RWPE1 (cell line): ENCODE results near the gene LDHD.
A peak's percentile ranks its signal among the peaks of the same experiment; 100 is the strongest.

ENCODE experiments used
- CTCF ChIA-PET: fragments of 350-600 bp; sonication (Branson Sonifier 250); formaldehyde crosslinking; extraction: SDS; loops from one replicate; lab custom pipeline; 2021; lab: Yijun Ruan, JAX
- POLR2A ChIA-PET: fragments of 400-600 bp; formaldehyde crosslinking; extraction: SDS; loops from one replicate; lab custom pipeline; 2020; ENCODE audit warnings: antibody characterized with exemption; ENCODE audit not compliant: low non-redundant PET; lab: Yijun Ruan, JAX
- DNase-seq: peaks from one replicate; pipeline ENCODE4 v3.0.0; 2012; ENCODE audit warnings: low spot score
- H3K27ac ChIP-seq: fragments of 450-650 bp; 2 replicates; pipeline ENCODE4 v1.5.1; 2017
- CTCF ChIP-seq: fragments of 450-650 bp; conservative IDR thresholded peaks from 2 replicates; pipeline ENCODE4 v1.5.1; 2017; ENCODE audit warnings: low read depth, mild to moderate bottlenecking

Gene LDHD

GRCh38 chr16:75111514-75111940 lies 5.1 kb downstream of the LDHD start:
- ChIA-PET CTCF (interaction anchor here (0.6 to 6.7 kb wide), 16 partner anchors 13 to 214 kb away, joined by 3 to 71 read pairs (median 4); partner anchors contain the start of gene ZNRF1), POLR2A (interaction anchor here (0.6 to 1.2 kb wide), 2 partner anchors 113 kb away, joined by 3 read pairs; partner anchors contain the start of gene ZNRF1)
- H3K27ac ChIP-seq: peak overlapping the region; percentile 97
- no peak; the same call in 1 of the 2 replicates for TF ChIP-seq CTCF
- no peak for DNase-seq

- CTCF ChIA-PET: interaction anchor here (0.5 to 6.7 kb wide), 17 partner anchors 12 to 458 kb away, joined by 3 to 71 read pairs (median 5); partner anchors contain the start of genes WDR59 and ZNRF1
- TF ChIP-seq CTCF: peak; percentile 86
- peak overlapping the region; percentile 97 for H3K27ac ChIP-seq
- peak; percentile 76 for DNase-seq
- POLR2A ChIA-PET: interaction anchor here (0.5 to 1.2 kb wide), 2 partner anchors 112 to 411 kb away, joined by 3 read pairs; partner anchors contain the start of gene ZNRF1
These were observed 5.7 kb downstream of the LDHD start for GRCh38 chr16:75110637-75111513.

GRCh38 chr16:75109732-75110243 lies 6.8 kb downstream of the LDHD start:
- POLR2A ChIA-PET: no interaction called here
- TF ChIP-seq CTCF: no peak
- CTCF ChIA-PET: interaction anchor here (0.7 to 6.7 kb wide), 3 partner anchors 19 to 117 kb away, joined by 3 to 71 read pairs (median 4); partner anchors contain the start of gene ZNRF1
- H3K27ac ChIP-seq: peak overlapping the region; percentile 97
- DNase-seq: no peak

- H3K27ac ChIP-seq: peak overlapping the region; percentile 97
- DNase-seq: peak; percentile 91
- no peak for TF ChIP-seq CTCF
- ChIA-PET POLR2A (interaction anchor here (0.6 kb wide), 1 partner anchor 11 kb away, joined by 3 read pairs; no protein-coding TSS in a partner anchor), CTCF (interaction anchor here (0.5 to 6.7 kb wide), 8 partner anchors 11 to 357 kb away, joined by 3 to 71 read pairs (median 5); partner anchors contain the start of gene ZNRF1)
These were observed 7.5 kb downstream of the LDHD start for GRCh38 chr16:75108792-75109731.

GRCh38 chr16:75107505-75107904 lies 9.1 kb downstream of the LDHD start:
- ChIA-PET POLR2A (no interaction called here), CTCF (interaction anchor here (0.7 to 6.7 kb wide), 3 partner anchors 9 to 109 kb away, joined by 3 to 71 read pairs (median 6); partner anchors contain the start of gene ZNRF1)
- H3K27ac ChIP-seq: peak overlapping the region; percentile 67
- no peak for TF ChIP-seq CTCF
- DNase-seq: no peak
